Measurements from ENCODE around the gene DPM2. TPM values are rescaled to one million over a fixed set of nuclear protein-coding genes. Genes with fewer than 3 reads are reported as not detected.

Gene DPM2
- total RNA-seq, 1 experiment from 2014 or later = 56.1 TPM

- TF ChIP-seq FOXP4 (CRISPR knock-in tag; IDR thresholded peaks at IDR 0.05) = 0 out of 2 replicates have a peak, but pooled peaks have one; percentile 24
- TF ChIP-seq E2F1 (CRISPR knock-in tag; IDR thresholded peaks at IDR 0.05) = no peak
Measured at GRCh38 chr9:127927201-127927987, 10.3 kb downstream of the DPM2 start (continued).

GRCh38 chr9:127926906-127927200 lies 10.8 kb downstream of the DPM2 start:
- H3K27ac Mint-ChIP-seq = no peak overlapping the region
- peaks cover 27% of the 10 kb centered on the region for H3K4me1 Mint-ChIP-seq
- H3K4me3 Mint-ChIP-seq = peak overlapping the region; percentile 96
- DNase-seq (ENCODE audit: low spot score) (no peak), ATAC-seq (peak; percentile 1)
- TF ChIP-seq PRDM15 (CRISPR knock-in tag; IDR thresholded peaks at IDR 0.05) (no peak), GRHL2 (CRISPR knock-in tag; IDR thresholded peaks at IDR 0.05; ENCODE audit: insufficient replicate concordance, severe bottlenecking) (no peak), ETV6 (CRISPR knock-in tag; IDR thresholded peaks at IDR 0.05) (peak; percentile 43; the same call in 1 of the 2 replicates), MYBL2 (CRISPR knock-in tag; IDR thresholded peaks at IDR 0.05) (0 out of 2 replicates have a peak, but pooled peaks have one; percentile 5), E2F1 (CRISPR knock-in tag; IDR thresholded peaks at IDR 0.05) (no peak), FOXK1 (CRISPR knock-in tag; IDR thresholded peaks at IDR 0.05) (0 out of 2 replicates have a peak, but pooled peaks have one; percentile 18), ZNF232 (CRISPR knock-in tag; IDR thresholded peaks at IDR 0.05) (no peak), MLX (CRISPR knock-in tag; IDR thresholded peaks at IDR 0.05) (no peak), ZNF671 (CRISPR knock-in tag; IDR thresholded peaks at IDR 0.05) (no peak), FOXP1 (CRISPR knock-in tag; IDR thresholded peaks at IDR 0.05; ENCODE audit: borderline replicate concordance) (peak; percentile 60; the same call in 1 of the 2 replicates), ZNF138 (CRISPR knock-in tag; conservative IDR thresholded peaks at IDR 0.05) (0 out of 2 replicates have a peak, but pooled peaks have one; percentile 35)
- H3K27me3 Mint-ChIP-seq (ENCODE audit: low read depth) = peaks cover 34% of the 10 kb centered on the region
- no peaks in the 10 kb centered on the region; the same call in 1 of the 2 replicates for H3K36me3 Mint-ChIP-seq
- ChIA-PET CTCF (interaction anchor here (1.3 to 2.1 kb wide), 2 partner anchors 17 to 192 kb away, joined by 5 to 8 read pairs; partner anchors contain the start of gene TOR2A), POLR2A (no interaction called here)
- H3K9me3 Mint-ChIP-seq = no peaks in the 10 kb centered on the region
